CD14-positive monocyte (primary cell): ENCODE results near the gene KDM4C. TPM values are rescaled to one million over a fixed set of nuclear protein-coding genes. Genes with fewer than 3 reads are reported as not detected.

ENCODE experiments used
- DNase-seq, 3 donors: peaks; one replicate each; pipeline ENCODE4 v3.0.0-alpha.2; 2011 to 2022
- H2AFZ ChIP-seq: 2 replicates; pipeline ENCODE4 v1.6.0; 2012; ENCODE audit warnings: mild to moderate bottlenecking, low read depth, low read length, inconsistent platforms; ENCODE audit not compliant: insufficient read depth, poor library complexity, severe bottlenecking
- H3K27ac ChIP-seq, 2 donors: 1 replicate in 1 of 2; 2 replicates in 1 of 2; pipeline ENCODE4 v1.5.1; 2012 to 2013; ENCODE audit warnings: low read length in 2 of 2, control low read depth in 1 of 2, inconsistent platforms in 1 of 2, low read depth in 1 of 2, mild to moderate bottlenecking in 1 of 2
- H3K27me3 ChIP-seq, 2 donors: one replicate each; pipeline versions ENCODE4 v1.6.0 to v1.6.1; 2011 to 2013; ENCODE audit warnings: low read length in 2 of 2; ENCODE audit not compliant: control insufficient read depth in 2 of 2, insufficient read depth in 2 of 2
- H3K36me3 ChIP-seq, 2 donors: replicated peaks in 1 of 2; 1 replicate in 1 of 2; 2 replicates in 1 of 2; pipeline versions ENCODE4 v1.5.1 to v1.6.1; 2012 to 2013; ENCODE audit warnings: low read length in 2 of 2, control low read depth in 1 of 2, inconsistent platforms in 1 of 2, mild to moderate bottlenecking in 1 of 2; ENCODE audit not compliant: insufficient read depth in 2 of 2, control insufficient read depth in 1 of 2
- H3K4me1 ChIP-seq, 2 donors: 1 replicate in 1 of 2; 2 replicates in 1 of 2; pipeline versions ENCODE4 v1.5.1 to v1.6.1; 2012 to 2013; ENCODE audit warnings: low read length in 2 of 2, control low read depth in 1 of 2, inconsistent platforms in 1 of 2, mild to moderate bottlenecking in 1 of 2, moderate library complexity in 1 of 2; ENCODE audit not compliant: insufficient read depth in 2 of 2, control insufficient read depth in 1 of 2
- H3K4me2 ChIP-seq: replicated peaks from 2 replicates; pipeline ENCODE3; 2012; ENCODE audit warnings: low read length, moderate library complexity, mild to moderate bottlenecking; ENCODE audit not compliant: poor library complexity, severe bottlenecking; ENCODE audit errors: extremely low read depth
- H3K4me3 ChIP-seq, 3 experiments: fragments of 200-600 bp in 1 of 3; sonication (generic) in 1 of 3; replicated peaks in 1 of 3; 1 replicate in 2 of 3; 2 replicates in 1 of 3; pipeline ENCODE4 v1.5.1; 2011 to 2013; ENCODE audit warnings: low read length in 3 of 3, mild to moderate bottlenecking in 3 of 3, control low read depth in 2 of 3, low read depth in 2 of 3, inconsistent platforms in 1 of 3, moderate library complexity in 1 of 3
- H3K79me2 ChIP-seq: 2 replicates; pipeline ENCODE4 v1.6.0; 2012; ENCODE audit warnings: mild to moderate bottlenecking, control low read depth, inconsistent platforms, low read length, moderate library complexity; ENCODE audit not compliant: insufficient read depth
- H3K9ac ChIP-seq: 2 replicates; pipeline ENCODE4 v1.6.0; 2017; ENCODE audit warnings: low read length, mild to moderate bottlenecking; ENCODE audit not compliant: insufficient read depth, poor library complexity, severe bottlenecking
- H3K9me3 ChIP-seq, 2 donors: replicated peaks in 1 of 2; 1 replicate in 1 of 2; 2 replicates in 1 of 2; pipeline versions ENCODE4 v1.5.1 to v1.6.1; 2012 to 2013; ENCODE audit warnings: low read length in 2 of 2, control low read depth in 1 of 2; ENCODE audit not compliant: control insufficient read depth in 1 of 2, insufficient read depth in 1 of 2
- H4K20me1 ChIP-seq: 2 replicates; pipeline ENCODE4 v1.6.0; 2012; ENCODE audit warnings: mild to moderate bottlenecking, low read length, control low read depth, moderate library complexity; ENCODE audit not compliant: insufficient read depth
- H3K27ac Mint-ChIP-seq, 7 donors: one replicate each; pipeline ENCODE4 v1.8.0; 2020; ENCODE audit warnings: mild to moderate bottlenecking in 7 of 7, mixed read lengths in 7 of 7, moderate library complexity in 6 of 7, inconsistent platforms in 2 of 7
- H3K27me3 Mint-ChIP-seq, 3 donors: one replicate each; pipeline ENCODE4 v1.8.0; 2021 to 2022; ENCODE audit warnings: low read depth in 3 of 3, mild to moderate bottlenecking in 3 of 3, mixed read lengths in 3 of 3, moderate library complexity in 3 of 3, inconsistent platforms in 1 of 3
- H3K36me3 Mint-ChIP-seq, 2 donors: one replicate each; pipeline ENCODE4 v1.8.0; 2020; ENCODE audit warnings: mixed read lengths in 2 of 2, inconsistent platforms in 1 of 2, mild to moderate bottlenecking in 1 of 2
- H3K4me1 Mint-ChIP-seq: one replicate; pipeline ENCODE4 v1.8.0; 2020; ENCODE audit warnings: mild to moderate bottlenecking, mixed read lengths
- H3K4me3 Mint-ChIP-seq, 2 donors: one replicate each; pipeline ENCODE4 v1.8.0; 2020; ENCODE audit warnings: mild to moderate bottlenecking in 2 of 2, mixed read lengths in 2 of 2, moderate library complexity in 1 of 2
- H3K9me3 Mint-ChIP-seq, 7 donors: one replicate each; pipeline ENCODE4 v1.8.0; 2020 to 2022; ENCODE audit warnings: mixed read lengths in 7 of 7, mild to moderate bottlenecking in 6 of 7, moderate library complexity in 6 of 7, inconsistent platforms in 2 of 7
- WGBS: methylation state at CpG from one replicate; pipeline ENCODE4 v1.1.5; 2013; ENCODE audit warnings: missing lambda C conversion rate; ENCODE audit not compliant: insufficient coverage; 5-methylcytosine and 5-hydroxymethylcytosine counted together
- intact Hi-C, 2 donors: fragments of 100-400 bp; cut with micrococcal nuclease; formaldehyde crosslinking; loops; one replicate each; pipeline versions ENCODE4 v1.15.0 to v1.15.1; 2023
- polyA plus RNA-seq, 3 donors: library from polyadenylated mRNA; depleted of rRNA in 1 of 3; unstranded in 2 of 3; stranded (reverse) in 1 of 3; fragments of 300-500 nt in 2 of 3; fragments of >200 nt in 1 of 3; fragmentation: Illumina TruSeq in 2 of 3; gene quantifications; 1 replicate in 2 of 3; 2 replicates in 1 of 3; pipeline ENCODE4 v1.2.3, GENCODE V29; 2012 to 2021
- TF ChIP-seq, protein P1 (sequence below): fragments of 200-600 bp; IDR thresholded peaks from one replicate; pipeline ENCODE4 v1.8.0; 2022; ENCODE audit warnings: antibody characterized with exemption, mild to moderate bottlenecking

Gene KDM4C
- polyA plus RNA-seq, 3 donors: 15.2 to 36.2 (median 17.1) TPM

- Mint-ChIP-seq H3K9me3 (peaks cover 0 to 4% (median 0%) of the 10 kb centered on the region in 7 donors), H3K4me3 (no peak overlapping the region), H3K4me1 (peaks cover 12% of the 10 kb centered on the region), H3K36me3 (peaks cover 19 to 21% of the 10 kb centered on the region in 2 donors), H3K27ac (no peak overlapping the region), H3K27me3 (no peaks in the 10 kb centered on the region)
- DNase-seq: no peak
- Histone ChIP-seq H3K27ac (no peak overlapping the region), H4K20me1 (peaks cover 54% of the 10 kb centered on the region), H3K79me2 (no peaks in the 10 kb centered on the region), H2AFZ (no peak overlapping the region), H3K27me3 (no peaks in the 10 kb centered on the region), H3K9me3 (peaks cover 0 to 2% of the 10 kb centered on the region in 2 donors), H3K36me3 (peaks cover 0 to 6% of the 10 kb centered on the region in 2 donors), H3K9ac (no peak overlapping the region), H3K4me3 (no peak overlapping the region), H3K4me1 (peaks cover 7 to 9% of the 10 kb centered on the region in 2 donors), H3K4me2 (no peak overlapping the region)
- no CpG with 5 or more reads among the region's 2 CpGs for WGBS
- TF ChIP-seq, protein P1, sequence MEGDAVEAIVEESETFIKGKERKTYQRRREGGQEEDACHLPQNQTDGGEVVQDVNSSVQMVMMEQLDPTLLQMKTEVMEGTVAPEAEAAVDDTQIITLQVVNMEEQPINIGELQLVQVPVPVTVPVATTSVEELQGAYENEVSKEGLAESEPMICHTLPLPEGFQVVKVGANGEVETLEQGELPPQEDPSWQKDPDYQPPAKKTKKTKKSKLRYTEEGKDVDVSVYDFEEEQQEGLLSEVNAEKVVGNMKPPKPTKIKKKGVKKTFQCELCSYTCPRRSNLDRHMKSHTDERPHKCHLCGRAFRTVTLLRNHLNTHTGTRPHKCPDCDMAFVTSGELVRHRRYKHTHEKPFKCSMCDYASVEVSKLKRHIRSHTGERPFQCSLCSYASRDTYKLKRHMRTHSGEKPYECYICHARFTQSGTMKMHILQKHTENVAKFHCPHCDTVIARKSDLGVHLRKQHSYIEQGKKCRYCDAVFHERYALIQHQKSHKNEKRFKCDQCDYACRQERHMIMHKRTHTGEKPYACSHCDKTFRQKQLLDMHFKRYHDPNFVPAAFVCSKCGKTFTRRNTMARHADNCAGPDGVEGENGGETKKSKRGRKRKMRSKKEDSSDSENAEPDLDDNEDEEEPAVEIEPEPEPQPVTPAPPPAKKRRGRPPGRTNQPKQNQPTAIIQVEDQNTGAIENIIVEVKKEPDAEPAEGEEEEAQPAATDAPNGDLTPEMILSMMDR: no peak
- intact Hi-C loops: no loop called here
Observed at GRCh38 chr9:6880626-6881025, 122.9 kb downstream of the KDM4C start.

- no peak overlapping the region for H3K4me2 ChIP-seq
- Mint-ChIP-seq H3K4me3 (no peak overlapping the region), H3K36me3 (peaks cover 34 to 35% of the 10 kb centered on the region in 2 donors), H3K27ac (no peak overlapping the region), H3K27me3 (no peaks in the 10 kb centered on the region), H3K4me1 (peaks cover 16% of the 10 kb centered on the region), H3K9me3 (peaks cover 0 to 9% (median 2%) of the 10 kb centered on the region in 7 donors)
- H3K27ac ChIP-seq: no peak overlapping the region
- intact Hi-C loops: no loop called here
- WGBS: no CpG with 5 or more reads among the region's 5 CpGs
- no peak overlapping the region for H2AFZ ChIP-seq
- H3K79me2 ChIP-seq: no peaks in the 10 kb centered on the region
- no peak overlapping the region for H3K4me3 ChIP-seq
- peaks cover 7 to 9% of the 10 kb centered on the region in 2 donors for H3K4me1 ChIP-seq
- DNase-seq: no peak
- TF ChIP-seq, protein P1: no peak
- peaks cover 24% of the 10 kb centered on the region for H4K20me1 ChIP-seq
- H3K27me3 ChIP-seq: no peaks in the 10 kb centered on the region
- H3K36me3 ChIP-seq: peaks cover 0 to 26% of the 10 kb centered on the region in 2 donors
- no peaks in the 10 kb centered on the region for H3K9me3 ChIP-seq
- H3K9ac ChIP-seq: no peak overlapping the region
Observed at GRCh38 chr9:6884101-6884500, 126.3 kb downstream of the KDM4C start.
